ENCODE data around the gene PLEKHO1.

GRCh38 chr1:150207281-150207971, 57.7 kb downstream of the PLEKHO1 start:
- TF ChIP-seq YY1 (IDR thresholded peaks at IDR 0.05; ENCODE audit: insufficient read depth, insufficient read length), result no peak
- no peak for TF ChIP-seq ZNF274 (IDR thresholded peaks at IDR 0.05; ENCODE audit: low read depth, low read length)
- TF ChIP-seq SUZ12 (IDR thresholded peaks at IDR 0.05; ENCODE audit: extremely low read depth, insufficient read depth, insufficient read length), result no peak

Data from NT2/D1 (cell line).